Osteocyte (in vitro differentiated cells): ENCODE measurements around the gene SNPH. TPM values are rescaled to one million over a fixed set of nuclear protein-coding genes. Genes with fewer than 3 reads are reported as not detected.

Experiments
- DNase-seq: peaks from one replicate; pipeline ENCODE4 v3.0.0; 2021; ENCODE audit warnings: mixed read lengths; ENCODE audit not compliant: unreplicated experiment; ENCODE audit errors: extremely low spot score
- H3K27ac Mint-ChIP-seq: one replicate; pipeline ENCODE4 v1.8.0; 2021; ENCODE audit warnings: mild to moderate bottlenecking, mixed read lengths; ENCODE audit not compliant: unreplicated experiment
- H3K27me3 Mint-ChIP-seq: one replicate; pipeline ENCODE4 v1.8.0; 2021; ENCODE audit warnings: mixed read lengths; ENCODE audit not compliant: unreplicated experiment
- H3K36me3 Mint-ChIP-seq: one replicate; pipeline ENCODE4 v1.8.0; 2021; ENCODE audit warnings: mixed read lengths; ENCODE audit not compliant: unreplicated experiment
- H3K4me1 Mint-ChIP-seq: one replicate; pipeline ENCODE4 v1.8.0; 2021; ENCODE audit warnings: mixed read lengths; ENCODE audit not compliant: unreplicated experiment
- H3K4me3 Mint-ChIP-seq: one replicate; pipeline ENCODE4 v1.8.0; 2021; ENCODE audit warnings: mild to moderate bottlenecking, moderate library complexity, mixed read lengths; ENCODE audit not compliant: unreplicated experiment
- H3K9me3 Mint-ChIP-seq: one replicate; pipeline ENCODE4 v1.8.0; 2021; ENCODE audit warnings: mixed read lengths; ENCODE audit not compliant: unreplicated experiment
- total RNA-seq: library from RNA; stranded (reverse); gene quantifications from 2 replicates; pipeline ENCODE4 v1.2.1, GENCODE V29; 2021
- TF ChIP-seq, protein P1 (sequence below): fragments of 200-600 bp; sonication (generic); IDR thresholded peaks from 2 replicates; pipeline ENCODE4 v1.5.0; 2021; ENCODE audit warnings: antibody characterized with exemption, mild to moderate bottlenecking, moderate library complexity

SNPH gene
- total RNA-seq, 1 donor from 2014 or later = 8.9 TPM

DNA sequence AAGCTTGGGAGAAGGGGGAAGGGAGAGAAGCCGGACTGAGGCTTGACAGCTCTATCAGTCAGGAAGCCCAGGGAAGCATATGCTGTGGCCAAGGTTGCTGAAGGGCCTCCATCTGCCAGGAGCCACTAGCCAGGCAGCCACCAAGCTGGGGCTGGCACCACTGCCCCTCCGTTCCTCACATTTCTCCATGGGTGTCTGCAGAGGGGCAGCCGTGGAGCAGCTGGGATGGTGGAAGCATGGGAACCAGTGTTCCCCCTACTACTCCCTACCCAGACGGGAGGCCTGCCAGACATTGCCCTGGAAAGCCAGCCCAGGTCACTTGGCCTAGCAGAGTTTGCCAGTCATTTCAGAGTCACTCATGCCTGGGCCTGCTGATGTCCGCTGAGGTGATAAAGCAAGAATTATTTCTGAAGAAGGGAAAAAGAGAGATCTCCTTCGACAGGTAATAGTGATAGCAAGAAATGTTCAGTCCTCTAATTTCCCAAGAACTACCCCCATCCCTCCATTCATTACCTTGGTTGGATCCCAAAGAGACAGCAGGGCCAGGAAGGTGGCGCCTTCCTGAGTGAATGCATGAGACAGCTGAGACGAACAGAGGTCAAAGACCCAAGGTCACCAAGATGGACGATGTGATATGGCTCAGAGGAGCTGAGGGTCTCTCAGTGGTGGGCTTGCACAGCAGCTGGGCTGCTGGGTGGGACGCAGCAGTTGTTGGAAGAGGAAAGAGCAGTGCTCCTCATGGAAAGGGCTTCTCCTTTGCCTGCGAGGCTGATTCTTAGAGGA, 21.9 kb downstream of the SNPH start:
- TF ChIP-seq, protein P1, sequence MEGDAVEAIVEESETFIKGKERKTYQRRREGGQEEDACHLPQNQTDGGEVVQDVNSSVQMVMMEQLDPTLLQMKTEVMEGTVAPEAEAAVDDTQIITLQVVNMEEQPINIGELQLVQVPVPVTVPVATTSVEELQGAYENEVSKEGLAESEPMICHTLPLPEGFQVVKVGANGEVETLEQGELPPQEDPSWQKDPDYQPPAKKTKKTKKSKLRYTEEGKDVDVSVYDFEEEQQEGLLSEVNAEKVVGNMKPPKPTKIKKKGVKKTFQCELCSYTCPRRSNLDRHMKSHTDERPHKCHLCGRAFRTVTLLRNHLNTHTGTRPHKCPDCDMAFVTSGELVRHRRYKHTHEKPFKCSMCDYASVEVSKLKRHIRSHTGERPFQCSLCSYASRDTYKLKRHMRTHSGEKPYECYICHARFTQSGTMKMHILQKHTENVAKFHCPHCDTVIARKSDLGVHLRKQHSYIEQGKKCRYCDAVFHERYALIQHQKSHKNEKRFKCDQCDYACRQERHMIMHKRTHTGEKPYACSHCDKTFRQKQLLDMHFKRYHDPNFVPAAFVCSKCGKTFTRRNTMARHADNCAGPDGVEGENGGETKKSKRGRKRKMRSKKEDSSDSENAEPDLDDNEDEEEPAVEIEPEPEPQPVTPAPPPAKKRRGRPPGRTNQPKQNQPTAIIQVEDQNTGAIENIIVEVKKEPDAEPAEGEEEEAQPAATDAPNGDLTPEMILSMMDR = no peak
- H3K36me3 Mint-ChIP-seq = no peaks in the 10 kb centered on the region
- H3K27ac Mint-ChIP-seq = no peak overlapping the region
- H3K9me3 Mint-ChIP-seq = no peaks in the 10 kb centered on the region
- H3K4me1 Mint-ChIP-seq = peaks cover 2% of the 10 kb centered on the region
- H3K4me3 Mint-ChIP-seq = no peak overlapping the region
- DNase-seq = no peak
- no peaks in the 10 kb centered on the region for H3K27me3 Mint-ChIP-seq

DNA sequence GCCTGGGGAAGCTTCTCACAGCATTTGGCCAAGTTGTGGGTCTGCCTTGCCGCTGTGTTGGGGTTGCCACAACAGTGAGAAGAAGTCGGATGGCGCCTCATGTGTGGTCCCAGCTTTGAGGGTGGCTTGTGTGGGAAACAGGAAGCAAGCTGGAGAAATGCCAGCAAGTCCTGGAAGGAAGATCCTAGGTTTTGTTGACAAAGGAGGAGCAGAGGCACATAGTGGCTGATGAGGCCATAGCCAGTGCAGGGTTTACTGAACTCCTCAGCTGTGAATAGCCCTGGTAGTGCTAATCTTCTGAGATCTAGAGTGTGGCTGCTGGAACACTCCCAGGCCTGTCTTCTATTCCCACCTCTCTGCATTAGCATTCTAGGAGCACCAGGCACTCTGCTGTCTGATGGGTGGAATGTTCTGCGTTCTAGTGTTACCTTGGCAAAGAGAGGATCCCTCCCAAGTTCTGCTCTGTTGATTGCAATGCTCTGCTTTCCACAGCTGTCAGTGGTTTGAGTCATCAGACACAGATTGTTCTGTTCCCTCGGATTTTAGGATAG, 25.2 kb downstream of the SNPH start:
- Mint-ChIP-seq H3K27me3 (no peaks in the 10 kb centered on the region), H3K4me3 (no peak overlapping the region), H3K4me1 (peaks cover 2% of the 10 kb centered on the region), H3K9me3 (no peaks in the 10 kb centered on the region), H3K27ac (no peak overlapping the region), H3K36me3 (no peaks in the 10 kb centered on the region)
- TF ChIP-seq, protein P1 = no peak
- DNase-seq = no peak

DNA sequence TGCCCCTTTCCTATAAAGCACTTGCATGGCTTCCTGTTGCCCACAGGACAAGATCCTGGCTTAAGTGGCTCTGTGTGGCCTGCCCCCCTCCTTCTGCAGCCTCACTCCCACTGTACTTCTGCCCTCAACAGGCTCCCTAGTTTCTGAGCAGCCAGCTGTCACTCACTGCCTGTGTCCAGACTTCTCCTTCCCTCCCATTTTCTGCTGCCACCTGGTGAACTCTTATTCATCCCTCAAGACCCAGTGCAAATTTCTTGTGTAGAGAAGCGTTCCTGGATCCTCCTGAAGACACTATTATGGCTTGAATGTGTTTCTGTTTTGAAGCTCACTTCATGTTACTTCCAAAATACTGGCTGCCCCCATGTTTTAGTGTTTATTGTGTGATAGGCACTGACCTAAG, 26.5 kb downstream of the SNPH start:
- H3K9me3 Mint-ChIP-seq = no peaks in the 10 kb centered on the region
- no peak overlapping the region for H3K27ac Mint-ChIP-seq
- H3K27me3 Mint-ChIP-seq = no peaks in the 10 kb centered on the region
- TF ChIP-seq, protein P1 = no peak
- no peaks in the 10 kb centered on the region for H3K36me3 Mint-ChIP-seq
- H3K4me3 Mint-ChIP-seq = no peak overlapping the region
- H3K4me1 Mint-ChIP-seq = peaks cover 2% of the 10 kb centered on the region
- DNase-seq = no peak

DNA sequence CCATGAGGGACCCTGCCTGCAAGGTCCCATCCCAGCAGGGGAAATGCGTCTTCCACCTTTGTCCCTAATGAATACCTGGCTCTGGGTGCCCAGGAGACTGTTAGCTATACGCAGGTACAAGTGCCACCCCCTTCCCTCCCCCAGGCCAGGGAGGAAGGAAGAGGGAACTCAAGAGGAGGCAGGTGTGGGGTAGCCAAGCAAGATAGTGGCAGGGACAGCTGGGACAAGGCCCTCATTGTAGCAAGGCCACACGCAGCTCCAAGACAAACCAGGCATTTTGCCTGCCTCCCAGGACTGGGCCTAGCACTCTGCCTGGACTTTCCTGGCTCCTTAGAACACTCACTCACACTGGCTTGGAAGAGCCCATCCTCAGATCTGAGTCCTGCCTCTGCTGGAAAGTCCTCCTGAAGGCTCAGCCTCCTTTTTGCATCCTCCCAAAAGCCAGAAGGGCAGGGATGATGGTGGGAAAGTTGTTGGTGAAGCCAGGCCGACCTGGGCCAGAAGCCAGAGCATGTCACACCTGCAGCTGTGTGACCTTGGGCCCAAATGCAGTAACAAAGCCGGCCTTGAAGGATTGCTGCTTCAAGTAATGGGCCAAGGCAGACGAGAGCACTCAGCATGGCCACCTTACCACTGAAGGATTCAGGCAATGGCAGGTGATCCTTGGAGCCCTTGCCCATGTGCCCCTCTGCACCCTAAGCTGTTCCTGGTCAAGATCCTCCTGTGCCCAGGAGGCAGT, 27.7 kb downstream of the SNPH start:
- Mint-ChIP-seq H3K4me1 (peaks cover 2% of the 10 kb centered on the region), H3K36me3 (peaks cover under 1% of the 10 kb centered on the region), H3K4me3 (no peak overlapping the region), H3K9me3 (no peaks in the 10 kb centered on the region), H3K27ac (no peak overlapping the region), H3K27me3 (no peaks in the 10 kb centered on the region)
- TF ChIP-seq, protein P1 = no peak
- no peak for DNase-seq

DNA sequence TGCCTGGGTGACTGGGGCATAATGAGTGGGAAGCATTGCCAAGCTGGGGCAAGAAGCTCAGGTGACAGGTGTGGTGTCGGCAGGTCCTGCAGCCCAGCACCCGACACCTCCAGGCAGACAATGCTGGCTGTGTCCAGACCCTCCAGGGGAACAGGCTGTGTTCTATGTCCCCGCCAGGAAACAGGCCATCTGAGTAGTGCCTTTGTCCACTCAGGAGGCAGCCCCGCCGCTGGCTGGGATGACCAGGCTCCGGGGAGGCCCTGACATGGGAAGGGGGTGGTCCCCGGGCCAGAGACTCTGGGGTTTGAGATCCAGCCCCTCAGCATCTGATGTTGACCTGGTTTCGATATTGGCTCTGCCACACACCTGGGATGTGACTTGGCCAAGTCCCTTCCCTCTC, 28.4 kb downstream of the SNPH start:
- no peak for DNase-seq
- H3K36me3 Mint-ChIP-seq = peaks cover 4% of the 10 kb centered on the region
- TF ChIP-seq, protein P1 = no peak
- no peaks in the 10 kb centered on the region for H3K9me3 Mint-ChIP-seq
- H3K4me1 Mint-ChIP-seq = peaks cover 2% of the 10 kb centered on the region
- no peak overlapping the region for H3K27ac Mint-ChIP-seq
- H3K27me3 Mint-ChIP-seq = no peaks in the 10 kb centered on the region
- no peak overlapping the region for H3K4me3 Mint-ChIP-seq
